B cell (primary cell): ENCODE results near the gene BRINP2. TPM values are rescaled to one million over a fixed set of nuclear protein-coding genes. Genes with fewer than 3 reads are reported as not detected.

ENCODE experiments used
- ATAC-seq: fragments of 200-7000 bp; cut with Tn5 transposase; one replicate; pipeline ENCODE4 v1.10.0; 2021; ENCODE audit warnings: low read depth, mild to moderate bottlenecking, moderate number of reproducible peaks, moderate library complexity
- CTCF ChIA-PET: fragments of 350-600 bp; sonication (Branson Sonifier 250); formaldehyde crosslinking; loops from one replicate; lab custom pipeline; 2021; ENCODE audit warnings: antibody characterized with exemption, inconsistent platforms; lab: Charles Lee
- POLR2A ChIA-PET: fragments of 350-600 bp; sonication (Branson Sonifier 250); formaldehyde crosslinking; loops from one replicate; lab custom pipeline; 2021; ENCODE audit warnings: antibody characterized with exemption; lab: Charles Lee
- DNase-seq: peaks from one replicate; pipeline ENCODE4 v3.0.0; 2013
- H2AFZ ChIP-seq: 2 replicates; pipeline ENCODE4 v1.6.1; 2012; ENCODE audit warnings: mild to moderate bottlenecking, low read depth, low read length; ENCODE audit not compliant: insufficient read depth, poor library complexity, severe bottlenecking
- H3K27ac ChIP-seq, 2 donors: 1 replicate in 1 of 2; 2 replicates in 1 of 2; pipeline ENCODE4 v1.5.1; 2012 to 2013; ENCODE audit warnings: low read length in 2 of 2, mild to moderate bottlenecking in 2 of 2, moderate library complexity in 1 of 2
- H3K27me3 ChIP-seq, 4 experiments: fragments of 200-600 bp in 1 of 4; sonication (generic) in 1 of 4; replicated peaks in 1 of 4; 1 replicate in 2 of 4; 2 replicates in 2 of 4; pipeline versions ENCODE4 v1.6.1 to v1.7.0; 2013 to 2016; ENCODE audit warnings: low read length in 3 of 4, mild to moderate bottlenecking in 2 of 4, mixed read lengths in 1 of 4, moderate library complexity in 1 of 4; ENCODE audit not compliant: insufficient read depth in 4 of 4, control insufficient read depth in 3 of 4; ENCODE audit errors: control extremely low read depth in 1 of 4
- H3K36me3 ChIP-seq, 2 experiments: replicated peaks in 1 of 2; 1 replicate in 1 of 2; 2 replicates in 1 of 2; pipeline versions ENCODE4 v1.6.1 to v1.7.1; 2013; ENCODE audit warnings: low read length in 1 of 2; ENCODE audit not compliant: insufficient read depth in 2 of 2, control insufficient read depth in 1 of 2; ENCODE audit errors: control extremely low read depth in 1 of 2, extremely low read depth in 1 of 2
- H3K4me1 ChIP-seq, 2 donors: fragments of 200-600 bp in 1 of 2; sonication (generic) in 1 of 2; 1 replicate in 1 of 2; 2 replicates in 1 of 2; pipeline versions ENCODE4 v1.5.1 to v1.6.1; 2013 to 2017; ENCODE audit warnings: low read length in 2 of 2; ENCODE audit not compliant: control insufficient read depth in 2 of 2, insufficient read depth in 2 of 2
- H3K4me2 ChIP-seq: replicated peaks from 2 replicates; pipeline ENCODE3; 2012; ENCODE audit warnings: mild to moderate bottlenecking, low read depth, low read length; ENCODE audit not compliant: poor library complexity, severe bottlenecking
- H3K4me3 ChIP-seq, 5 experiments: fragments of 200-600 bp in 1 of 5; sonication (generic) in 1 of 5; 1 replicate in 3 of 5; 2 replicates in 2 of 5; pipeline versions ENCODE4 v1.5.1 to v1.7.0; 2011 to 2016; ENCODE audit warnings: low read length in 4 of 5, mild to moderate bottlenecking in 4 of 5, low read depth in 2 of 5, control low read depth in 1 of 5, moderate library complexity in 1 of 5; ENCODE audit not compliant: insufficient read depth in 1 of 5; ENCODE audit errors: control extremely low read depth in 1 of 5, extremely low read depth in 1 of 5
- H3K79me2 ChIP-seq: fragments of 200-600 bp; sonication (generic); one replicate; pipeline ENCODE4 v1.6.0; 2016; ENCODE audit warnings: low read length; ENCODE audit not compliant: control insufficient read depth, insufficient read depth
- H3K9ac ChIP-seq: fragments of 200-600 bp; sonication (generic); 2 replicates; pipeline ENCODE4 v1.6.1; 2017; ENCODE audit warnings: mild to moderate bottlenecking, low read length, moderate library complexity
- H3K9me3 ChIP-seq, 3 donors: one replicate each; pipeline versions ENCODE4 v1.6.1 to v1.7.1; 2013; ENCODE audit warnings: low read length in 2 of 3; ENCODE audit not compliant: control insufficient read depth in 2 of 3, insufficient read depth in 1 of 3; ENCODE audit errors: control extremely low read depth in 1 of 3
- H4K20me1 ChIP-seq: 2 replicates; pipeline ENCODE4 v1.6.0; 2012; ENCODE audit warnings: mild to moderate bottlenecking, low read length; ENCODE audit not compliant: insufficient read depth, control insufficient read depth, poor library complexity, severe bottlenecking
- H3K27ac Mint-ChIP-seq: one replicate; pipeline ENCODE4 v1.8.0; 2021; ENCODE audit warnings: mixed read lengths
- H3K27me3 Mint-ChIP-seq: one replicate; pipeline ENCODE4 v1.8.0; 2021; ENCODE audit warnings: mixed read lengths
- H3K4me1 Mint-ChIP-seq: one replicate; pipeline ENCODE4 v1.8.0; 2021; ENCODE audit warnings: mixed read lengths
- H3K4me3 Mint-ChIP-seq: one replicate; pipeline ENCODE4 v1.8.0; 2021; ENCODE audit warnings: mixed read lengths
- H3K9me3 Mint-ChIP-seq: one replicate; pipeline ENCODE4 v1.8.0; 2022; ENCODE audit warnings: mixed read lengths; ENCODE audit not compliant: insufficient read depth
- EZH2 ChIP-seq: IDR thresholded peaks from 2 replicates; pipeline ENCODE4 v1.6.1; 2012; ENCODE audit warnings: borderline replicate concordance, low read depth, mild to moderate bottlenecking, moderate library complexity, low read length; ENCODE audit not compliant: insufficient read depth, poor library complexity, severe bottlenecking
- WGBS: methylation state at CpG from one replicate; pipeline ENCODE4 v1.1.5; 2013; ENCODE audit warnings: missing lambda C conversion rate; ENCODE audit not compliant: insufficient coverage; 5-methylcytosine and 5-hydroxymethylcytosine counted together
- intact Hi-C: fragments of 100-400 bp; cut with micrococcal nuclease; formaldehyde crosslinking; loops from one replicate; pipeline ENCODE4 v1.10.0; 2022
- polyA plus RNA-seq: library from polyadenylated mRNA; depleted of rRNA; stranded (reverse); fragments of >200 nt; gene quantifications from 2 replicates; pipeline ENCODE4 v1.2.3, GENCODE V29; 2012
- total RNA-seq, 2 donors: library from RNA; stranded (reverse); fragments of 120-200 nt in 1 of 2; gene quantifications; 1 replicate in 1 of 2; 2 replicates in 1 of 2; pipeline versions ENCODE4 v1.2.3 to v1.2.4, GENCODE V29; 2013 to 2022
- TF ChIP-seq, protein P1 (sequence below): fragments of 200-600 bp; IDR thresholded peaks from one replicate; pipeline ENCODE4 v1.8.0; 2022; ENCODE audit warnings: antibody characterized with exemption, mild to moderate bottlenecking

BRINP2 gene
- total and polyA plus RNA-seq, 2 donors (not counting 1 experiment from before 2014, with no cell fraction given), result not detected

DNA sequence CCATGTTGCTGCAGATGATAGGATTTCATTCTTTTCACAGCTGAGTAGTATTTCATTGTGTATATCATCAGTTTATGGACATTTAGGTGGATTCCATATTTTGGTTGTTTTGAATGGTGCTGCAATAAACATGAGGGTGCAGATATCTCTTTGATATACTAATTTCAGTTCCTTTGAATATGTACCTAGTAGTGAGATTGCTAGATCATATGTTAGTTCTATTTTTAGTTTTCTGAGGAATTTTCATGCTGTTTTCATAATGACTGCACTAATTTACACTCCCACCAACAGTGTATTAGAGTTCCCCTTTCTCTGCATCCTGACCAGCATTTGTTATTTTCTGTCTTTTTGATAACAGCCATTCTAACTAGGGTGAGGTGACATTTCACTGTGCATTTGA lies 82.1 kb downstream of the BRINP2 start:
- H3K9me3 Mint-ChIP-seq, result no peaks in the 10 kb centered on the region
- no peaks in the 10 kb centered on the region for H3K4me1 ChIP-seq
- CTCF ChIA-PET, result no interaction called here
- POLR2A ChIA-PET, result no interaction called here
- H3K4me1 Mint-ChIP-seq, result no peaks in the 10 kb centered on the region
- H3K36me3 ChIP-seq, result no peaks in the 10 kb centered on the region
- DNase-seq (no peak), ATAC-seq (no peak)
- H2AFZ ChIP-seq, result no peak overlapping the region
- no peak overlapping the region for H3K27ac ChIP-seq
- no peaks in the 10 kb centered on the region for H3K9me3 ChIP-seq
- intact Hi-C loops, result no loop called here
- H3K27me3 ChIP-seq, result no peaks in the 10 kb centered on the region
- peaks cover 7% of the 10 kb centered on the region for H3K27me3 Mint-ChIP-seq
- no peaks in the 10 kb centered on the region for H4K20me1 ChIP-seq
- H3K9ac ChIP-seq, result no peak overlapping the region
- H3K4me3 Mint-ChIP-seq, result no peak overlapping the region
- no peak overlapping the region for H3K27ac Mint-ChIP-seq
- H3K4me3 ChIP-seq, result no peak overlapping the region
- H3K79me2 ChIP-seq, result no peaks in the 10 kb centered on the region
- no peak overlapping the region for H3K4me2 ChIP-seq
- TF ChIP-seq, protein P1, sequence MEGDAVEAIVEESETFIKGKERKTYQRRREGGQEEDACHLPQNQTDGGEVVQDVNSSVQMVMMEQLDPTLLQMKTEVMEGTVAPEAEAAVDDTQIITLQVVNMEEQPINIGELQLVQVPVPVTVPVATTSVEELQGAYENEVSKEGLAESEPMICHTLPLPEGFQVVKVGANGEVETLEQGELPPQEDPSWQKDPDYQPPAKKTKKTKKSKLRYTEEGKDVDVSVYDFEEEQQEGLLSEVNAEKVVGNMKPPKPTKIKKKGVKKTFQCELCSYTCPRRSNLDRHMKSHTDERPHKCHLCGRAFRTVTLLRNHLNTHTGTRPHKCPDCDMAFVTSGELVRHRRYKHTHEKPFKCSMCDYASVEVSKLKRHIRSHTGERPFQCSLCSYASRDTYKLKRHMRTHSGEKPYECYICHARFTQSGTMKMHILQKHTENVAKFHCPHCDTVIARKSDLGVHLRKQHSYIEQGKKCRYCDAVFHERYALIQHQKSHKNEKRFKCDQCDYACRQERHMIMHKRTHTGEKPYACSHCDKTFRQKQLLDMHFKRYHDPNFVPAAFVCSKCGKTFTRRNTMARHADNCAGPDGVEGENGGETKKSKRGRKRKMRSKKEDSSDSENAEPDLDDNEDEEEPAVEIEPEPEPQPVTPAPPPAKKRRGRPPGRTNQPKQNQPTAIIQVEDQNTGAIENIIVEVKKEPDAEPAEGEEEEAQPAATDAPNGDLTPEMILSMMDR, result no peak
- TF ChIP-seq EZH2, result no peak

DNA sequence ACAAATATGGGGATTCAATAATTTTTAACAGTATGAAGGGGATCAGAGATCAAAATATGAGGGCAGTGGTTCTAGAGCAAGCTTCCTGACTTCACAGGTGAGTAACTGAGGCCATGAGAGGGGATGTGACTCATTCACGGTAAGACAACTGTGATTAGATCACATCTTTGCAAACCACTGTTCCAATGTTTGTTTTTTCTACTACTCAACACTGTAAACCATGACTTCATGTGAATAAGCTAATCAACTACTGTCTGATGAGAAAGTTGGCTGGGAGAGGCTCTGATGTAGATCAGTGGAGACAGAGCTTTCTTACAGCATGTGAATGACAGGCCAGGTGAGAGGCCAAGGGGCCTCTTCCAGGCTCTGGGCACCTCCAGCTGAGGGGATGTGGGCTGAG lies 84.7 kb downstream of the BRINP2 start:
- Histone ChIP-seq H3K4me1 (no peaks in the 10 kb centered on the region), H3K4me2 (no peak overlapping the region), H3K36me3 (no peaks in the 10 kb centered on the region), H4K20me1 (no peaks in the 10 kb centered on the region), H3K9me3 (no peaks in the 10 kb centered on the region), H2AFZ (no peak overlapping the region), H3K27ac (no peak overlapping the region), H3K4me3 (no peak overlapping the region), H3K27me3 (no peaks in the 10 kb centered on the region), H3K79me2 (no peaks in the 10 kb centered on the region), H3K9ac (no peak overlapping the region)
- ChIA-PET POLR2A (no interaction called here), CTCF (no interaction called here)
- Mint-ChIP-seq H3K4me3 (no peak overlapping the region), H3K27ac (no peak overlapping the region), H3K9me3 (no peaks in the 10 kb centered on the region), H3K27me3 (peaks cover 7% of the 10 kb centered on the region), H3K4me1 (no peaks in the 10 kb centered on the region)
- intact Hi-C loops, result no loop called here
- TF ChIP-seq, protein P1, result no peak
- no peak for TF ChIP-seq EZH2
- no CpG with 5 or more reads among the region's 1 CpG for WGBS
- no peak for ATAC-seq
- DNase-seq, result no peak
